HepG2 (cell line): ENCODE results near the gene SEZ6L. TPM values are rescaled to one million over a fixed set of nuclear protein-coding genes. Genes with fewer than 3 reads are reported as not detected.

Experiments
- ATAC-seq: fragments of 200-7000 bp; cut with Tn5 transposase; 3 replicates; pipeline ENCODE4 v1.9.1; 2020; ENCODE audit warnings: mild to moderate bottlenecking, moderate library complexity
- Bru-seq: library from RNA; stranded (reverse); fragments of 400-500 nt; gene quantifications from one replicate; lab custom pipeline; 2021; lab: Mats Ljungman, UMichigan
- BruChase-seq, 2 experiments: library from RNA; stranded (reverse); fragments of 400-500 nt; gene quantifications; one replicate each; lab custom pipeline; 2021; lab: Mats Ljungman, UMichigan
- BruUV-seq: library from RNA; stranded (reverse); fragments of 400-500 nt; replicated peaks from 2 replicates; lab custom pipeline; 2021; lab: Mats Ljungman, UMichigan
- CTCF ChIA-PET: fragments of 300-600 bp; formaldehyde crosslinking; extraction: SDS; loops from one replicate; lab custom pipeline; 2021; ENCODE audit warnings: low total read pairs, inconsistent platforms, low intra/inter-chr PET ratio; lab: Yijun Ruan, JAX
- POLR2A ChIA-PET: fragments of 350-600 bp; sonication (Branson Sonifier 250); formaldehyde crosslinking; loops from one replicate; lab custom pipeline; 2020; ENCODE audit warnings: antibody characterized with exemption, inconsistent platforms; lab: Yijun Ruan, JAX
- DNase-seq: peaks from one replicate; pipeline ENCODE4 v3.0.0-alpha.2; 2015; ENCODE audit warnings: low spot score
- FAIRE-seq: peaks from 3 replicates; lab custom pipeline; 2011; peaks lifted over from hg19 to GRCh38; lab: Jason Lieb, UNC
- H2AFZ ChIP-seq: one replicate; pipeline ENCODE4 v1.6.1; 2011; ENCODE audit warnings: low read length, inconsistent platforms
- H3K27ac ChIP-seq: fragments of 300-600 bp; 3 replicates; pipeline ENCODE4 v1.8.0; 2011; ENCODE audit warnings: mixed run types, mild to moderate bottlenecking, mixed read lengths, low read length, inconsistent platforms; ENCODE audit not compliant: insufficient read depth; ENCODE audit errors: extremely low read length
- H3K27me3 ChIP-seq, 2 experiments: fragments of 200-600 bp in 1 of 2; 2 replicates in 1 of 2; 3 replicates in 1 of 2; pipeline versions ENCODE4 v1.6.0 to v1.8.0; 2011; ENCODE audit warnings: low read length in 2 of 2, mild to moderate bottlenecking in 2 of 2, moderate library complexity in 2 of 2, inconsistent platforms in 1 of 2; ENCODE audit not compliant: insufficient read depth in 2 of 2, control insufficient read depth in 1 of 2
- H3K36me3 ChIP-seq, 2 experiments: fragments of 200-600 bp in 1 of 2; replicated peaks in 1 of 2; 2 replicates in 1 of 2; 3 replicates in 1 of 2; pipeline versions ENCODE4 v1.5.1 to v1.8.0; 2011; ENCODE audit warnings: low read length in 2 of 2, inconsistent platforms in 1 of 2; ENCODE audit not compliant: insufficient read depth in 2 of 2, control insufficient read depth in 1 of 2
- H3K4me1 ChIP-seq: 2 replicates; pipeline ENCODE4 v1.5.1; 2012; ENCODE audit warnings: low read length, inconsistent platforms; ENCODE audit not compliant: insufficient read depth
- H3K4me2 ChIP-seq: 2 replicates; pipeline ENCODE4 v1.6.0; 2011; ENCODE audit warnings: low read depth, low read length, inconsistent platforms
- H3K4me3 ChIP-seq, 3 experiments: fragments of 200-600 bp in 1 of 3; sonication (generic), shearing (Covaris generic) in 1 of 3; replicated peaks in 1 of 3; 2 replicates each; pipeline ENCODE4 v1.5.1; 2011 to 2016; ENCODE audit warnings: low read length in 3 of 3, inconsistent platforms in 2 of 3, low read depth in 2 of 3, mild to moderate bottlenecking in 2 of 3, control low read depth in 1 of 3, mixed read lengths in 1 of 3; ENCODE audit not compliant: insufficient read depth in 1 of 3
- H3K79me2 ChIP-seq: one replicate; pipeline ENCODE4 v1.6.1; 2011; ENCODE audit warnings: low read length, inconsistent platforms; ENCODE audit not compliant: insufficient read depth
- H3K9ac ChIP-seq: 2 replicates; pipeline ENCODE4 v1.6.0; 2011; ENCODE audit warnings: mild to moderate bottlenecking, low read depth, low read length, inconsistent platforms; ENCODE audit not compliant: insufficient read depth
- H3K9me3 ChIP-seq: 2 replicates; pipeline ENCODE4 v1.5.1; 2012; ENCODE audit warnings: mild to moderate bottlenecking, low read length
- H4K20me1 ChIP-seq: 2 replicates; pipeline ENCODE4 v1.6.0; 2011; ENCODE audit warnings: inconsistent platforms, mild to moderate bottlenecking, low read length, moderate library complexity; ENCODE audit not compliant: insufficient read depth
- FOXO1 ChIP-seq: sonication (generic); formaldehyde crosslinking; IDR thresholded peaks from 2 replicates; pipeline ENCODE4 v1.4.0; 2020; ENCODE audit warnings: missing genetic modification reagents
- KAT8 ChIP-seq: IDR thresholded peaks from 2 replicates; pipeline ENCODE4 v1.6.1; 2016; ENCODE audit warnings: missing genetic modification reagents, missing compliant biosample characterization
- SPEN ChIP-seq: sonication (generic); formaldehyde crosslinking; IDR thresholded peaks from 2 replicates; pipeline ENCODE4 v1.5.1; 2020; ENCODE audit warnings: low read depth, mild to moderate bottlenecking, missing genetic modification reagents
- TEAD2 ChIP-seq: sonication (generic); formaldehyde crosslinking; IDR thresholded peaks from 2 replicates; pipeline ENCODE4 v1.9.0; 2021; ENCODE audit warnings: missing genetic modification reagents
- ZNF891 ChIP-seq: sonication (generic); formaldehyde crosslinking; IDR thresholded peaks from 2 replicates; pipeline ENCODE4 v1.5.0; 2020; ENCODE audit warnings: mild to moderate bottlenecking, missing genetic modification reagents
- WGBS: methylation state at CpG from one replicate; pipeline ENCODE4 v1.1.6; 2017; ENCODE audit warnings: low lambda C conversion rate; 5-methylcytosine and 5-hydroxymethylcytosine counted together
- in situ Hi-C: cut with HindIII; loops from 2 replicates; pipeline ENCODE4 v1.10.0; 2017; ENCODE audit warnings: low pct_unique_long_range_greater_than_20kb; ENCODE audit not compliant: extremely low pct_ligation_motif_present
- intact Hi-C: fragments of 100-400 bp; cut with micrococcal nuclease; formaldehyde crosslinking; loops from one replicate; pipeline ENCODE4 v1.10.0; 2022; ENCODE audit not compliant: unreplicated experiment
- long read RNA-seq, 2 experiments: library from RNA in 1 of 2; library from polyadenylated mRNA in 1 of 2; stranded (forward) in 1 of 2; unstranded in 1 of 2; transcript quantifications; one replicate each; pipeline ENCODE4 v2.0.0, GENCODE V29; 2019 to 2022
- polyA minus RNA-seq, 3 experiments: library from RNA; depleted of rRNA, polyadenylated mRNA; stranded (reverse); fragments of >200 nt; gene quantifications; 2 replicates each; pipeline ENCODE4 v1.2.3, GENCODE V29; 2011; ENCODE audit warnings: low replicate concordance in 1 of 3
- polyA plus RNA-seq, 8 experiments: library from polyadenylated mRNA; depleted of rRNA in 3 of 8; stranded (reverse) in 7 of 8; unstranded in 1 of 8; fragments of >200 nt; fragmentation: Illumina TruSeq in 4 of 8; extraction: Trizol in 4 of 8; gene quantifications; 2 replicates each; pipeline versions ENCODE4 v1.2.1 to v1.2.3, GENCODE V29; 2011 to 2016; ENCODE audit warnings: low read depth in 4 of 8, missing spikeins in 1 of 8, mixed read lengths in 1 of 8; ENCODE audit not compliant: insufficient read depth in 1 of 8
- total RNA-seq, 5 experiments: library from RNA; depleted of rRNA; stranded (reverse); fragments of >200 nt; fragmentation: Illumina TruSeq; extraction: Trizol; gene quantifications; 2 replicates each; pipeline ENCODE4 v1.2.3, GENCODE V29; 2016; ENCODE audit warnings: low read depth in 1 of 5
- TF ChIP-seq, protein P1 (sequence below): sonication (generic); formaldehyde crosslinking; IDR thresholded peaks from 2 replicates; pipeline ENCODE4 v1.4.0; 2020; ENCODE audit warnings: missing genetic modification reagents
- TF ChIP-seq, protein P2 (sequence below): sonication (generic); formaldehyde crosslinking; IDR thresholded peaks from 2 replicates; pipeline ENCODE4 v1.4.0; 2020; ENCODE audit warnings: missing genetic modification reagents
- TF ChIP-seq, protein P3 (sequence below): sonication (generic); formaldehyde crosslinking; IDR thresholded peaks from 2 replicates; pipeline ENCODE4 v1.9.0; 2021; ENCODE audit warnings: missing genetic modification reagents, borderline replicate concordance
- TF ChIP-seq, protein P4 (sequence below): sonication (generic); formaldehyde crosslinking; IDR thresholded peaks from 2 replicates; pipeline ENCODE4 v1.4.0; 2020; ENCODE audit warnings: missing genetic modification reagents, low read depth, mild to moderate bottlenecking, borderline replicate concordance

SEZ6L gene
- total RNA-seq (2016; rRNA removed; fragmentation: Illumina TruSeq; extraction: Trizol), result not detected in 2 replicates
- not detected in 2 replicates for total RNA-seq (2016; cell fraction: cytosol; rRNA removed; fragmentation: Illumina TruSeq; extraction: Trizol; ENCODE audit: low read depth)
- total RNA-seq (2016; cell fraction: insoluble cytoplasmic fraction; rRNA removed; fragmentation: Illumina TruSeq; extraction: Trizol), result not detected in 2 replicates
- total RNA-seq (2016; cell fraction: membrane; rRNA removed; fragmentation: Illumina TruSeq; extraction: Trizol), result not detected in 2 replicates
- total RNA-seq (2016; cell fraction: nucleus; rRNA removed; fragmentation: Illumina TruSeq; extraction: Trizol), result not detected in 2 replicates
- not detected in 2 replicates for polyA plus RNA-seq (2011; rRNA removed)
- not detected in 2 replicates for polyA plus RNA-seq (2011; cell fraction: cytosol; rRNA removed)
- not detected in 2 replicates for polyA plus RNA-seq (2011; cell fraction: nucleus; rRNA removed)
- not detected in 2 replicates for polyA plus RNA-seq (2012)
- polyA plus RNA-seq (2016; cell fraction: cytosol; fragmentation: Illumina TruSeq; extraction: Trizol; ENCODE audit: low read depth), result not detected in 2 replicates
- not detected in 2 replicates for polyA plus RNA-seq (2016; cell fraction: insoluble cytoplasmic fraction; fragmentation: Illumina TruSeq; extraction: Trizol; ENCODE audit: low read depth)
- polyA plus RNA-seq (2016; cell fraction: membrane; fragmentation: Illumina TruSeq; extraction: Trizol; ENCODE audit: low read depth), result not detected in 2 replicates
- polyA plus RNA-seq (2016; cell fraction: nucleus; fragmentation: Illumina TruSeq; extraction: Trizol; ENCODE audit: insufficient read depth, low read depth), result not detected in 2 replicates
- polyA minus RNA-seq (2011; rRNA and poly(A)+ RNA removed; ENCODE audit: low replicate concordance), result not detected in 2 replicates
- polyA minus RNA-seq (2011; cell fraction: cytosol; rRNA and poly(A)+ RNA removed), result not detected in 2 replicates
- not detected in 2 replicates for polyA minus RNA-seq (2011; cell fraction: nucleus; rRNA and poly(A)+ RNA removed)
- Bru-seq, nascent RNA, result percentile 0 among the genes with signal in this experiment
- not detected for BruChase-seq, experiment 1, labeled RNA remaining after a 6-hour chase
- BruChase-seq, experiment 2, labeled RNA remaining after a 2-hour chase, result percentile 2 among the genes with signal in this experiment
- long read RNA-seq, experiment 1, result 0 reads
- long read RNA-seq, experiment 2, result 0 reads

DNA sequence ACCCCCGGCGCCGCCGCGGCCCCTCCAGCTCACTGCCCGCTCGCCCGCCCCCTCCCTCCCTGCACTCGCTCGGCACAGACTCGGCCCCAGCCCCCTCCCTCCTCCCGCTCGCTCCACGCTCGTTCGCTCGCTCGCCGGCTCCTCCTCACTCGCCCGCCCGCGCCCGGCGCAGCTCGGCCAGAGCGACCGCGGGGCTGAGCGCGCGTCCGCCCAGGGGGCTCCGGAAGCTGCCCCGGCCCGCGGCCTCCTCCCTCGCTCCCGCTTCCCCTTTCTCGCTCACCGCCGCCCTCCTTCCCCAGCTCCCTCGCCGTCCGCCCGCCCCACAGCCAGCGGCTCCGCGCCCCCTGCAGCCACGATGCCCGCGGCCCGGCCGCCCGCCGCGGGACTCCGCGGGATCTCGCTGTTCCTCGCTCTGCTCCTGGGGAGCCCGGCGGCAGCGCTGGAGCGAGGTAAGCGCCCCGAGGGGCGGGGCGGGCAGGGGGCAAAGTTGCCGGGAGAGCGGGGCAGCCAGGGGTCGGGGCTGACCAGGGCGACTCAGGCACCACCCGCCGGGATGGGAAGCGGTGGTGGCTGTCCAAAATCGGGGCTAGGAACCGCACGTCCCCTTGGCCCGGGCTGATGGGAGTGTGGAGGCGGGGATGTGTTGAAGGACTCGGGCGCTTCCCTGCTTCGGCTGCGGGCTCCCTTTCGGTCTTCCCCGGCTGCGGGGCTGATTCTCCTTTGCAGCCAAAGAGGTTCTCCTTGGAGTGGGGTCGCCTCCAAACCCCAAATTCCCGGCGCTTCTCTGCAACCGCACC, at the start of gene SEZ6L:
SEZ6L (plus strand) TSS at position 148 of the 797 bp plus-strand sequence; CDS start at position 356, 208 bp downstream.
- WGBS, result 4% methylated on average over 40 of the region's 92 CpGs
- DNase-seq, result no peak
- in situ Hi-C loops, result loop anchor here (5.0 kb wide), 1 partner anchor 148 kb away; no protein-coding TSS in a partner anchor
- Histone ChIP-seq H3K9me3 (no peaks in the 10 kb centered on the region), H3K79me2 (no peaks in the 10 kb centered on the region), H3K27me3 (peaks cover 4 to 27% of the 10 kb centered on the region in 2 experiments; a peak in 4 of 5 replicates), H2AFZ (no peak within 1 kb of the TSS), H3K27ac (no peak within 1 kb of the TSS), H3K36me3 (no peaks in the 10 kb centered on the region), H3K9ac (no peak within 1 kb of the TSS), H4K20me1 (no peaks in the 10 kb centered on the region; the same call in 1 of the 2 replicates), H3K4me2 (no peak within 1 kb of the TSS), H3K4me1 (no peaks in the 10 kb centered on the region), H3K4me3 (peak within 1 kb of the TSS in 1 of 3 experiments; percentile 23; a peak in 1 of 6 replicates)
- FAIRE-seq, result no peak
- no TSS peak for BruUV-seq
- ATAC-seq, result peak; percentile 58
- TF ChIP-seq FOXO1 (CRISPR knock-in tag), result no peak
- TF ChIP-seq, protein P1, sequence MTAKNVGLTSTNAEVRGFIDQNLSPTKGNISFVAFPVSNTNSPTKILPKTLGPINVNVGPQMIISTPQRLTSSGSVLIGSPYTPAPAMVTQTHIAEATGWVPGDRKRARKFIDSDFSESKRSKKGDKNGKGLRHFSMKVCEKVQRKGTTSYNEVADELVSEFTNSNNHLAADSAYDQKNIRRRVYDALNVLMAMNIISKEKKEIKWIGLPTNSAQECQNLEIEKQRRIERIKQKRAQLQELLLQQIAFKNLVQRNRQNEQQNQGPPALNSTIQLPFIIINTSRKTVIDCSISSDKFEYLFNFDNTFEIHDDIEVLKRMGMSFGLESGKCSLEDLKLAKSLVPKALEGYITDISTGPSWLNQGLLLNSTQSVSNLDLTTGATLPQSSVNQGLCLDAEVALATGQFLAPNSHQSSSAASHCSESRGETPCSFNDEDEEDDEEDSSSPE (CRISPR knock-in tag), result no peak
- TF ChIP-seq TEAD2 (CRISPR knock-in tag), result no peak
- TF ChIP-seq, protein P2, sequence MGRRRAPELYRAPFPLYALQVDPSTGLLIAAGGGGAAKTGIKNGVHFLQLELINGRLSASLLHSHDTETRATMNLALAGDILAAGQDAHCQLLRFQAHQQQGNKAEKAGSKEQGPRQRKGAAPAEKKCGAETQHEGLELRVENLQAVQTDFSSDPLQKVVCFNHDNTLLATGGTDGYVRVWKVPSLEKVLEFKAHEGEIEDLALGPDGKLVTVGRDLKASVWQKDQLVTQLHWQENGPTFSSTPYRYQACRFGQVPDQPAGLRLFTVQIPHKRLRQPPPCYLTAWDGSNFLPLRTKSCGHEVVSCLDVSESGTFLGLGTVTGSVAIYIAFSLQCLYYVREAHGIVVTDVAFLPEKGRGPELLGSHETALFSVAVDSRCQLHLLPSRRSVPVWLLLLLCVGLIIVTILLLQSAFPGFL (CRISPR knock-in tag), result no peak
- TF ChIP-seq, protein P3, sequence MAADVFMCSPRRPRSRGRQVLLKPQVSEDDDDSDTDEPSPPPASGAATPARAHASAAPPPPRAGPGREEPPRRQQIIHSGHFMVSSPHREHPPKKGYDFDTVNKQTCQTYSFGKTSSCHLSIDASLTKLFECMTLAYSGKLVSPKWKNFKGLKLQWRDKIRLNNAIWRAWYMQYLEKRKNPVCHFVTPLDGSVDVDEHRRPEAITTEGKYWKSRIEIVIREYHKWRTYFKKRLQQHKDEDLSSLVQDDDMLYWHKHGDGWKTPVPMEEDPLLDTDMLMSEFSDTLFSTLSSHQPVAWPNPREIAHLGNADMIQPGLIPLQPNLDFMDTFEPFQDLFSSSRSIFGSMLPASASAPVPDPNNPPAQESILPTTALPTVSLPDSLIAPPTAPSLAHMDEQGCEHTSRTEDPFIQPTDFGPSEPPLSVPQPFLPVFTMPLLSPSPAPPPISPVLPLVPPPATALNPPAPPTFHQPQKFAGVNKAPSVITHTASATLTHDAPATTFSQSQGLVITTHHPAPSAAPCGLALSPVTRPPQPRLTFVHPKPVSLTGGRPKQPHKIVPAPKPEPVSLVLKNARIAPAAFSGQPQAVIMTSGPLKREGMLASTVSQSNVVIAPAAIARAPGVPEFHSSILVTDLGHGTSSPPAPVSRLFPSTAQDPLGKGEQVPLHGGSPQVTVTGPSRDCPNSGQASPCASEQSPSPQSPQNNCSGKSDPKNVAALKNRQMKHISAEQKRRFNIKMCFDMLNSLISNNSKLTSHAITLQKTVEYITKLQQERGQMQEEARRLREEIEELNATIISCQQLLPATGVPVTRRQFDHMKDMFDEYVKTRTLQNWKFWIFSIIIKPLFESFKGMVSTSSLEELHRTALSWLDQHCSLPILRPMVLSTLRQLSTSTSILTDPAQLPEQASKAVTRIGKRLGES (CRISPR knock-in tag), result no peak
- TF ChIP-seq ZNF891 (CRISPR knock-in tag), result no peak
- no peak for TF ChIP-seq SPEN
- no peak for TF ChIP-seq KAT8
- TF ChIP-seq, protein P4, sequence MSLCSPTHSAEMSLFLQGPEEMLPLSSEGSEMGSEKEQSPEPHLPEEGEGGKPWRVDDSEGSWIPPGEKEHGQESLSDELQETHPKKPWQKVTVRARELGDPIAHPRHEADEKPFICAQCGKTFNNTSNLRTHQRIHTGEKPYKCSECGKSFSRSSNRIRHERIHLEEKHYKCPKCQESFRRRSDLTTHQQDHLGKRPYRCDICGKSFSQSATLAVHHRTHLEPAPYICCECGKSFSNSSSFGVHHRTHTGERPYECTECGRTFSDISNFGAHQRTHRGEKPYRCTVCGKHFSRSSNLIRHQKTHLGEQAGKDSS (CRISPR knock-in tag), result no peak
- POLR2A ChIA-PET, result no interaction called here
- CTCF ChIA-PET, result no interaction called here
- intact Hi-C loops, result loop anchor here (5.0 kb wide), 1 partner anchor 148 kb away; no protein-coding TSS in a partner anchor
